ENCODE data around the gene MAST3. TPM values are rescaled to one million over a fixed set of nuclear protein-coding genes. Genes with fewer than 3 reads are reported as not detected.

Gene MAST3
- total and polyA plus RNA-seq, 2 of the 13 experiments (the other 11 are each of a cell fraction or from before 2014, with no cell fraction given) = 4.1 to 4.6 TPM

GRCh38 chr19:18173572-18174288, 76.2 kb downstream of the MAST3 start, which contains the start of gene IFI30 (continued):
- TF ChIP-seq SP1 (IDR thresholded peaks at IDR 0.05) (no peak), SP1 (CRISPR knock-in tag; IDR thresholded peaks at IDR 0.05) (peak; percentile 69), ZNF749 (CRISPR knock-in tag; IDR thresholded peaks at IDR 0.05; ENCODE audit: borderline replicate concordance) (0 out of 2 replicates have a peak, but pooled peaks have one; percentile 61), ZNF747 (CRISPR knock-in tag; IDR thresholded peaks at IDR 0.05; ENCODE audit: borderline replicate concordance) (peak; percentile 51; the same call in 1 of the 2 replicates), SMAD9 (CRISPR knock-in tag; IDR thresholded peaks at IDR 0.05) (0 out of 2 replicates have a peak, but pooled peaks have one; percentile 26), ZNF510 (CRISPR knock-in tag; IDR thresholded peaks at IDR 0.05; ENCODE audit: low read depth) (0 out of 2 replicates have a peak, but pooled peaks have one; percentile 60), TBX2 (CRISPR knock-in tag; IDR thresholded peaks at IDR 0.05; ENCODE audit: borderline replicate concordance) (peak; percentile 66), NFRKB (IDR thresholded peaks at IDR 0.05) (no peak), HNRNPH1 (optimal IDR thresholded peaks at IDR 0.05; ENCODE audit: low read depth, low read length) (peak; percentile 69), ZNF264 (CRISPR knock-in tag; IDR thresholded peaks at IDR 0.05) (peak; percentile 100), ZMYM4 (CRISPR knock-in tag; IDR thresholded peaks at IDR 0.05) (peak; percentile 62), NFAT5 (CRISPR knock-in tag; IDR thresholded peaks at IDR 0.05) (0 out of 2 replicates have a peak, but pooled peaks have one; percentile 47), ELF3 (CRISPR knock-in tag; IDR thresholded peaks at IDR 0.05) (peak; percentile 46; the same call in 1 of the 2 replicates), ERF (CRISPR knock-in tag; IDR thresholded peaks at IDR 0.05) (0 out of 2 replicates have a peak, but pooled peaks have one; percentile 42), ZNF574 (CRISPR knock-in tag; IDR thresholded peaks at IDR 0.05) (peak; percentile 40), ZNF20 (CRISPR knock-in tag; IDR thresholded peaks at IDR 0.05) (no peak), MAX (IDR thresholded peaks at IDR 0.05) (peak; percentile 31; the same call in 1 of the 2 replicates), TFE3 (CRISPR knock-in tag; IDR thresholded peaks at IDR 0.05) (peak; percentile 94), MXD1 (CRISPR knock-in tag; IDR thresholded peaks at IDR 0.05) (peak; percentile 54; the same call in 1 of the 2 replicates), KLF15 (CRISPR knock-in tag; IDR thresholded peaks at IDR 0.05; ENCODE audit: borderline replicate concordance) (peak; percentile 31; the same call in 1 of the 2 replicates)

Measured in HepG2 (cell line).